IMR-90 (cell line): ENCODE data around the gene WNT11. TPM values are rescaled to one million over a fixed set of nuclear protein-coding genes. Genes with fewer than 3 reads are reported as not detected.

Experiments used
- ATAC-seq: fragments of 200-7000 bp; cut with Tn5 transposase; 2 replicates; pipeline ENCODE4 v1.9.1; 2020; ENCODE audit warnings: low read depth, mild to moderate bottlenecking, moderate library complexity
- BruUV-seq: library from RNA; stranded (reverse); fragments of 400-500 nt; replicated peaks from 2 replicates; lab custom pipeline; 2021; lab: Mats Ljungman, UMichigan
- CTCF ChIA-PET: fragments of 300-600 bp; formaldehyde crosslinking; extraction: SDS; loops from one replicate; lab custom pipeline; 2021; ENCODE audit warnings: antibody characterized with exemption; lab: Yijun Ruan, JAX
- POLR2A ChIA-PET: fragments of 300-600 bp; sonication (Branson Sonifier 250); formaldehyde crosslinking; loops from one replicate; lab custom pipeline; 2022; ENCODE audit warnings: antibody characterized with exemption; ENCODE audit not compliant: unreplicated experiment; lab: Charles Lee
- DNase-seq: peaks from one replicate; pipeline ENCODE4 v3.0.0; 2013
- H2AFZ ChIP-seq: replicated peaks from 2 replicates; pipeline ENCODE3; 2013; ENCODE audit warnings: low read length, mild to moderate bottlenecking; ENCODE audit not compliant: poor library complexity
- H2AK5ac ChIP-seq: 2 replicates; pipeline ENCODE4 v1.6.1; 2013; ENCODE audit warnings: low read depth, low read length, inconsistent platforms
- H2AK9ac ChIP-seq: replicated peaks from 2 replicates; pipeline ENCODE3; 2013; ENCODE audit warnings: mild to moderate bottlenecking, low read depth, low read length, moderate library complexity; ENCODE audit not compliant: poor library complexity
- H2BK120ac ChIP-seq: 2 replicates; pipeline ENCODE4 v1.6.1; 2013; ENCODE audit warnings: low read depth, low read length, inconsistent platforms
- H2BK15ac ChIP-seq: 3 replicates; pipeline ENCODE4 v1.6.1; 2013; ENCODE audit warnings: low read depth, low read length, inconsistent platforms
- H2BK20ac ChIP-seq: 2 replicates; pipeline ENCODE4 v1.6.1; 2013; ENCODE audit warnings: low read depth, mild to moderate bottlenecking, inconsistent platforms, low read length, moderate library complexity
- H2BK5ac ChIP-seq: 2 replicates; pipeline ENCODE4 v1.6.1; 2013; ENCODE audit warnings: mild to moderate bottlenecking, low read depth, low read length, inconsistent platforms; ENCODE audit not compliant: poor library complexity, severe bottlenecking
- H3K14ac ChIP-seq: replicated peaks from 2 replicates; pipeline ENCODE4 v1.6.1; 2013; ENCODE audit warnings: low read depth, low read length, inconsistent platforms
- H3K18ac ChIP-seq: 2 replicates; pipeline ENCODE4 v1.6.1; 2013; ENCODE audit warnings: low read depth, low read length, control low read depth
- H3K23ac ChIP-seq: 2 replicates; pipeline ENCODE4 v1.6.1; 2013; ENCODE audit warnings: low read depth, low read length, inconsistent platforms
- H3K27ac ChIP-seq: 2 replicates; pipeline ENCODE4 v1.5.1; 2013; ENCODE audit warnings: mild to moderate bottlenecking, control low read depth, low read length; ENCODE audit not compliant: insufficient read depth
- H3K27me3 ChIP-seq: 2 replicates; pipeline ENCODE4 v1.6.1; 2013; ENCODE audit warnings: low read length; ENCODE audit not compliant: control insufficient read depth, insufficient read depth
- H3K36me3 ChIP-seq: 2 replicates; pipeline ENCODE4 v1.6.1; 2013; ENCODE audit warnings: low read length, mixed read lengths; ENCODE audit not compliant: control insufficient read depth, insufficient read depth
- H3K4ac ChIP-seq: 2 replicates; pipeline ENCODE4 v1.6.1; 2013; ENCODE audit warnings: low read depth, low read length, inconsistent platforms
- H3K4me1 ChIP-seq: 2 replicates; pipeline ENCODE4 v1.6.1; 2013; ENCODE audit warnings: low read length, mixed read lengths; ENCODE audit not compliant: control insufficient read depth, insufficient read depth
- H3K4me2 ChIP-seq: 2 replicates; pipeline ENCODE4 v1.6.1; 2013; ENCODE audit warnings: low read depth, mild to moderate bottlenecking, control low read depth, low read length, moderate library complexity
- H3K4me3 ChIP-seq: 2 replicates; pipeline ENCODE4 v1.5.1; 2013; ENCODE audit warnings: low read depth, mild to moderate bottlenecking, control low read depth, low read length, moderate library complexity; ENCODE audit not compliant: insufficient read depth
- H3K56ac ChIP-seq: 2 replicates; pipeline ENCODE4 v1.6.1; 2013; ENCODE audit warnings: low read length, inconsistent platforms; ENCODE audit not compliant: insufficient read depth; ENCODE audit errors: extremely low read depth
- H3K79me1 ChIP-seq, 2 experiments: 2 replicates each; pipeline ENCODE4 v1.6.1; 2013; ENCODE audit warnings: low read length in 2 of 2, inconsistent platforms in 1 of 2, low read depth in 1 of 2
- H3K9ac ChIP-seq: 2 replicates; pipeline ENCODE4 v1.6.1; 2013; ENCODE audit warnings: low read depth, low read length, control low read depth
- H3K9me1 ChIP-seq: 2 replicates; pipeline ENCODE4 v1.6.1; 2013; ENCODE audit warnings: low read length, inconsistent platforms; ENCODE audit not compliant: insufficient read depth
- H3K9me3 ChIP-seq: 2 replicates; pipeline ENCODE4 v1.6.1; 2013; ENCODE audit warnings: low read length; ENCODE audit not compliant: control insufficient read depth, insufficient read depth
- H4K20me1 ChIP-seq: 2 replicates; pipeline ENCODE4 v1.6.1; 2013; ENCODE audit warnings: low read length, inconsistent platforms; ENCODE audit not compliant: insufficient read depth
- H4K5ac ChIP-seq: 2 replicates; pipeline ENCODE4 v1.6.1; 2013; ENCODE audit warnings: mild to moderate bottlenecking, low read depth, low read length, control low read depth
- H4K8ac ChIP-seq, 2 experiments: 2 replicates each; pipeline ENCODE4 v1.6.1; 2013; ENCODE audit warnings: low read depth in 2 of 2, low read length in 2 of 2, control low read depth in 1 of 2, inconsistent platforms in 1 of 2
- H4K91ac ChIP-seq: 2 replicates; pipeline ENCODE4 v1.6.1; 2013; ENCODE audit warnings: low read depth, low read length, inconsistent platforms; ENCODE audit not compliant: insufficient read depth
- CEBPB ChIP-seq: IDR thresholded peaks from 2 replicates; pipeline ENCODE4 v1.6.1; 2012; ENCODE audit warnings: low read depth, low read length, improper control_type of control experiment
- CTCF ChIP-seq: conservative IDR thresholded peaks from 2 replicates; pipeline ENCODE4 v1.5.1; 2012; ENCODE audit warnings: mild to moderate bottlenecking, low read depth, low read length, improper control_type of control experiment
- NFE2L2 ChIP-seq: fragments of 150-350 bp; IDR thresholded peaks from 2 replicates; pipeline ENCODE4 v1.6.1; 2016; ENCODE audit warnings: low read depth, mild to moderate bottlenecking, low read length
- POLR2A ChIP-seq: IDR thresholded peaks from 2 replicates; pipeline ENCODE4 v1.6.1; 2012; ENCODE audit warnings: mild to moderate bottlenecking, low read depth, low read length
- RAD21 ChIP-seq: IDR thresholded peaks from 2 replicates; pipeline ENCODE4 v1.6.1; 2012; ENCODE audit warnings: low read length, improper control_type of control experiment
- WGBS, 2 experiments: methylation state at CpG; one replicate each; pipeline versions ENCODE4 v1.1.5 to v1.1.7; 2013; ENCODE audit warnings: missing lambda C conversion rate in 2 of 2; ENCODE audit not compliant: insufficient read length in 1 of 2; ENCODE audit errors: extremely low coverage in 2 of 2; 5-methylcytosine and 5-hydroxymethylcytosine counted together
- dilution Hi-C: fragments of 300-500 bp; cut with HindIII; formaldehyde crosslinking; loops from one replicate; pipeline ENCODE4 v1.14.3; 2018; ENCODE audit warnings: low sequenced_read_pairs; ENCODE audit not compliant: unreplicated experiment
- in situ Hi-C: fragments of 300-500 bp; cut with MboI; formaldehyde crosslinking; loops from 3 replicates; pipeline ENCODE4 v1.14.3; 2019; ENCODE audit warnings: low sequenced_read_pairs, inconsistent platforms, mixed read lengths
- intact Hi-C: fragments of 100-400 bp; cut with micrococcal nuclease; formaldehyde crosslinking; loops from 2 replicates; pipeline ENCODE4 v1.10.0; 2022
- polyA plus RNA-seq, 3 experiments: library from polyadenylated mRNA; depleted of rRNA; stranded (reverse); fragments of >200 nt; gene quantifications; 2 replicates each; pipeline ENCODE4 v1.2.3, GENCODE V29; 2012; ENCODE audit warnings: low replicate concordance in 1 of 3
- total RNA-seq: library from RNA; depleted of rRNA; stranded (reverse); fragments of >200 nt; gene quantifications from 2 replicates; pipeline ENCODE4 v1.2.3, GENCODE V29; 2012
- TF ChIP-seq, protein P1 (sequence below): fragments of 150-350 bp; IDR thresholded peaks from 2 replicates; pipeline ENCODE4 v1.6.1; 2017; ENCODE audit warnings: mild to moderate bottlenecking, antibody characterized with exemption, low read length, low read depth
- TF ChIP-seq, protein P2 (sequence below): fragments of 150-350 bp; IDR thresholded peaks from 2 replicates; pipeline ENCODE4 v1.6.1; 2016; ENCODE audit warnings: low read depth, mild to moderate bottlenecking, low read length, moderate library complexity, borderline replicate concordance

WNT11 gene
- total and polyA plus RNA-seq, 2 of the 4 experiments (the other 2 are of a cell fraction) = 0.10 TPM; not detected in 1

- ChIA-PET CTCF (interaction anchor here (0.8 to 1.0 kb wide), 2 partner anchors 9 to 14 kb away, joined by 3 to 5 read pairs; no protein-coding TSS in a partner anchor), POLR2A (no interaction called here)
- dilution Hi-C loops (no loop called here), in situ Hi-C loops (no loop called here), intact Hi-C loops (no loop called here)
- Histone ChIP-seq H2AFZ (no peak overlapping the region), H3K4me1 (no peaks in the 10 kb centered on the region), H3K14ac (no peak overlapping the region), H3K9me3 (peaks cover 18% of the 10 kb centered on the region), H3K23ac (no peak overlapping the region), H4K91ac (no peak overlapping the region), H2AK9ac (no peak overlapping the region), H3K79me1 (no peaks in the 10 kb centered on the region), H2BK20ac (no peak overlapping the region), H2BK5ac (no peak overlapping the region), H3K4me3 (no peak overlapping the region), H4K20me1 (no peaks in the 10 kb centered on the region), H4K8ac (no peak overlapping the region), H3K18ac (no peak overlapping the region), H3K27me3 (peaks cover 74% of the 10 kb centered on the region), H3K56ac (no peak overlapping the region), H2BK120ac (no peak overlapping the region), H3K27ac (no peak overlapping the region), H3K4me2 (no peak overlapping the region), H3K9me1 (peaks cover 3% of the 10 kb centered on the region), H4K5ac (no peak overlapping the region), H3K4ac (no peak overlapping the region), H2AK5ac (no peak overlapping the region), H3K36me3 (no peaks in the 10 kb centered on the region), H3K9ac (no peak overlapping the region), H2BK15ac (no peak overlapping the region)
- WGBS, 2 experiments = 60% methylated on average over 1 of the region's 1 CpG; no CpG with 5 or more reads in 1 of the 2 experiments
- BruUV-seq = no TSS peak
- DNase-seq (no peak), ATAC-seq (no peak)
- TF ChIP-seq POLR2A (no peak), RAD21 (no peak), CEBPB (no peak), CTCF (peak; percentile 20; the same call in 1 of the 2 replicates), NFE2L2 (no peak)
- TF ChIP-seq, protein P1, sequence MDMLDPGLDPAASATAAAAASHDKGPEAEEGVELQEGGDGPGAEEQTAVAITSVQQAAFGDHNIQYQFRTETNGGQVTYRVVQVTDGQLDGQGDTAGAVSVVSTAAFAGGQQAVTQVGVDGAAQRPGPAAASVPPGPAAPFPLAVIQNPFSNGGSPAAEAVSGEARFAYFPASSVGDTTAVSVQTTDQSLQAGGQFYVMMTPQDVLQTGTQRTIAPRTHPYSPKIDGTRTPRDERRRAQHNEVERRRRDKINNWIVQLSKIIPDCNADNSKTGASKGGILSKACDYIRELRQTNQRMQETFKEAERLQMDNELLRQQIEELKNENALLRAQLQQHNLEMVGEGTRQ = peak; percentile 52; the same call in 1 of the 2 replicates
- TF ChIP-seq, protein P2, sequence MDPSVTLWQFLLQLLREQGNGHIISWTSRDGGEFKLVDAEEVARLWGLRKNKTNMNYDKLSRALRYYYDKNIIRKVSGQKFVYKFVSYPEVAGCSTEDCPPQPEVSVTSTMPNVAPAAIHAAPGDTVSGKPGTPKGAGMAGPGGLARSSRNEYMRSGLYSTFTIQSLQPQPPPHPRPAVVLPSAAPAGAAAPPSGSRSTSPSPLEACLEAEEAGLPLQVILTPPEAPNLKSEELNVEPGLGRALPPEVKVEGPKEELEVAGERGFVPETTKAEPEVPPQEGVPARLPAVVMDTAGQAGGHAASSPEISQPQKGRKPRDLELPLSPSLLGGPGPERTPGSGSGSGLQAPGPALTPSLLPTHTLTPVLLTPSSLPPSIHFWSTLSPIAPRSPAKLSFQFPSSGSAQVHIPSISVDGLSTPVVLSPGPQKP = no peak
Observed at GRCh38 chr11:76248210-76248609, 41.9 kb upstream of the WNT11 start.
